Activated T-cell treated with anti-CD3 and anti-CD28 coated beads for 24 hours (primary cell): ENCODE measurements around the gene DHX32.

Experiments used
- DNase-seq: peaks from one replicate; pipeline ENCODE4 v3.0.0-alpha.2; 2020; ENCODE audit warnings: low read depth

The DHX32 gene

GRCh38 chr10:125811251-125811650 is 69.8 kb downstream of the DHX32 start:
- no peak for DNase-seq

GRCh38 chr10:125808047-125808446 is 73.0 kb downstream of the DHX32 start:
- no peak for DNase-seq

GRCh38 chr10:125802739-125803138 is 78.4 kb downstream of the DHX32 start:
- no peak for DNase-seq

GRCh38 chr10:125802131-125802530 is 79.0 kb downstream of the DHX32 start:
- no peak for DNase-seq

- DNase-seq, result no peak
Observed at GRCh38 chr10:125801574-125801973, 79.5 kb downstream of the DHX32 start.

GRCh38 chr10:125799451-125800182 is 81.5 kb downstream of the DHX32 start:
- DNase-seq, result no peak

- no peak for DNase-seq
Observed at GRCh38 chr10:125797994-125798662, 83.0 kb downstream of the DHX32 start.

GRCh38 chr10:125797424-125797823 is 83.7 kb downstream of the DHX32 start:
- no peak for DNase-seq

GRCh38 chr10:125795637-125796190 is 85.4 kb downstream of the DHX32 start:
- no peak for DNase-seq

DNA sequence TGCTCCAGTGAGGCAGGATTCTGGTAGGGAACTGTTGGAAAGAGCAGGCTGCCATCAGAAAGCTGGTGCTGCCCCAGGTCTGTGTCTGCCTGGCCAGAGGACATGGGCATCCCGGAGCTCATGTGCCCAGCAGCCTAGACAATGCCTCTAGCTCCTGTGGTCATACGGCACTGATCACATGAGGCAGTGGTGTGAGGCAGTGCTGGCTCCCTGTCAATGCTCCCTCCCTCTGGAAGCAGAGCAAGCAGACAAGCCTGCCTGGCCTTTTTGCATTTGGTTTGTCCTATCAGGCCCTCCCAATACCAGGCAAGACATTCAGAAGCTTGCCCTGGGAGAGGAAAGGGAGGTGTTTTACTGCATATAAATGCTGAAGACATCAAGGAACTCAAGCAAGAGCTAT is 86.0 kb downstream of the DHX32 start:
- DNase-seq, result no peak

DNA sequence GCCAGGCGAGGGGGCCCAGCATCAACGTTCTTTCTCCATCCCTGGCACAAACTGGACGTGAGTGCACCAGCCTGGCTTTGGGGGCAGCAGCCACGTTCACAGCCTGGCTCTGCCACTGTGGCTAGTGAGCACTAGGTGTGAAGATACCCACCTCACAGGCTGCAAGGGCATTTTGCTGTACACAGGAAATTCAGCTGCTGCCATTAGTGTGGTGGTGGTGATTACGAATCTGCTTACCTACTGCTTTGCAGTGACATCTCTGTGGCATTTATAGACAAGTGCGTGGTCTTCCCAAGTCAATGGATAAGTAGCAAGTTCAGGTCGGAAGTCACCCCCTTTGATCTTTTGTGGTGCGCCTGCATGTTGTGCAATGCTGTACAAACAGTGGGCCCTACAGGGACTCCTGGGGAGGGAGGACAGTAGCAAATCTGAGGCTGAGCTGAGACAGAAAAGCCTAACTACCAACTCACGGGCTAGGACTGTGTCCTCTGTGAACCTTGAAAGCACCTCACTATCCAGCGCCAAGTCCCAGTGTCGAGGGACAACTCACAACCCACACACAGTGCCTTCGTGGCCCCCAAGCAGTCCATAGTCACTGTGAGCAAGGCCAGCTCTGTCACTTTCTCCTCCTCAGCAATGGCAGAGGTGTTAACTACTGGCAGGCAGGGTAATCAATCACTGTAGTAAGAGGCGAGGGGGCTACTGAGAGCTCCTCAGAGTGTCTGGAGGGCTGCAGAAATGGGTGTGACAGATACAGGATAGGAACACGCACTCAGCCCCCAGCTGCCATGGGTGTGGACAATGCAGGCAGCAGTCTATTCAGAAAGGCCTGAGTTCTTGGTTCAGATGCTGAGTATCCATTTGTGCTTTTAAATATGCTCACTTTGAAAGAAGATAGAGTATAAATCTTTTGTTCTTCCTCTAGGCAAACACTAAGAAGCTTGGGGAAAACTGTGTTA is 88.5 kb downstream of the DHX32 start:
- no peak for DNase-seq

DNA sequence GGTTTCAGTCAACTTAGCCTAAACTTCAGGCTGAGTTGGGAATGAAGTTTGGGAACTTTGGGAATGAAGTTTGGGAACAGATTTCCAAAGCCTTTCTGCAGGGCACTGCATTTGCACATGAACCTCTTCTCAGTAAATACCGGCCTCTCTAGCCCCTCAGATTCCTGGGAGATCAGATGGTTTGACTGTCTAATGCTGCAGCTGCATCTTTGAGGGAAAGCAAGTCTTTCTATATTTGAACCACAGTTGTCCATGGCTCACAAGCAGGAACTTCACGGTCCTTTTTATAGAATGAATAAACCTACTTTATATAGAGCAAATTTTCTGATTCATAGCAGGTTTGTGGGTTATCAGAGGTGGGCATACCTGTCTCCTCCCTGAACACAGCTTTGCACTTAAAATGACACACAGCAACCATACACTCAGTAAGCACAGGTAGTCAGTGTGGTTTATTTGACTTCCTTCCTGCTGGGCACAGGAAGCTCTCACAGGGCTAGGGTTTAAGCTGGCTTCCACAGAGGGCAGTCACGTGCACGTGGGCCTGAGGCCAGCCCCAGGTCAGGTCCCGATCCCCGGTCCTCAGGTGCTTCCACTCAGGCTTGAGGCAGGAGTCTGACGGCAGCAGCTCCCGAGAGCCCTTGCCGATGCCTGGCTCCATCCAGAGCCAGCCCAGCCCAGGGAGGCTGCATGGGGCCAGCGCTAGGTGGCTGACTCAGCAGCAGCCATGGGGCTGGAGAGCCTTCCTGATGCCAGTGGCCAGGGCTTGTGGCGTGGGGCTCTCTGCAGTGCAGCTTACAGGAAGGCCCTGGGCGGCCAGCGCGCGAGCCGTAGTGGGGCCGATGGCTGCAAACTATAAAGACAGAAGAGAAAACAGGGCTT is 92.7 kb downstream of the DHX32 start:
- no peak for DNase-seq
